GM12878 (cell line): ENCODE results near the gene ATP12A. TPM values are rescaled to one million over a fixed set of nuclear protein-coding genes. Genes with fewer than 3 reads are reported as not detected.

Source experiments
- ATAC-seq: fragments of 200-7000 bp; cut with Tn5 transposase; 3 replicates; pipeline ENCODE4 v1.9.1; 2020; ENCODE audit warnings: mild to moderate bottlenecking, moderate library complexity
- BruUV-seq: library from RNA; stranded (reverse); fragments of 400-500 nt; replicated peaks from 2 replicates; lab custom pipeline; 2021; lab: Mats Ljungman, UMichigan
- CTCF ChIA-PET: fragments of 300-600 bp; sonication (Branson Sonifier 250); formaldehyde crosslinking; extraction: SDS; loops from one replicate; lab custom pipeline; 2021; ENCODE audit warnings: inconsistent platforms; lab: Yijun Ruan, JAX
- POLR2A ChIA-PET: fragments of 350-600 bp; formaldehyde crosslinking; extraction: SDS; loops from one replicate; lab custom pipeline; 2021; ENCODE audit warnings: inconsistent platforms; lab: Charles Lee
- RAD21 ChIA-PET: fragments of 300-600 bp; sonication (Branson Sonifier 250); formaldehyde crosslinking; loops from one replicate; lab custom pipeline; 2023; ENCODE audit warnings: antibody characterized with exemption; ENCODE audit not compliant: unreplicated experiment; lab: Charles Lee
- SMC1A ChIA-PET: fragments of 300-600 bp; sonication (Branson Sonifier 250); formaldehyde crosslinking; loops from one replicate; lab custom pipeline; 2023; ENCODE audit not compliant: unreplicated experiment, uncharacterized antibody; lab: Charles Lee
- DNase-seq: peaks from one replicate; pipeline ENCODE4 v3.0.0-alpha.2; 2011; ENCODE audit warnings: low read depth, low spot score
- FAIRE-seq: peaks from 3 replicates; lab custom pipeline; 2011; peaks lifted over from hg19 to GRCh38; lab: Jason Lieb, UNC
- H2AFZ ChIP-seq: 2 replicates; pipeline ENCODE4 v1.6.0; 2011; ENCODE audit warnings: low read depth, low read length, control low read depth; ENCODE audit not compliant: control insufficient read depth
- H3K27ac ChIP-seq: 2 replicates; pipeline ENCODE4 v1.5.1; 2011; ENCODE audit warnings: control low read depth; ENCODE audit not compliant: control insufficient read depth, insufficient read depth
- H3K27me3 ChIP-seq, 2 experiments: replicated peaks in 1 of 2; 2 replicates each; pipeline versions ENCODE4 v1.6.0 to v1.6.1; 2011; ENCODE audit warnings: low read length in 1 of 2; ENCODE audit not compliant: control insufficient read depth in 2 of 2, insufficient read depth in 2 of 2
- H3K36me3 ChIP-seq, 2 experiments: 2 replicates each; pipeline ENCODE4 v1.5.1; 2011; ENCODE audit warnings: low read length in 1 of 2; ENCODE audit not compliant: control insufficient read depth in 2 of 2, insufficient read depth in 2 of 2
- H3K4me1 ChIP-seq: 2 replicates; pipeline ENCODE4 v1.6.1; 2011; ENCODE audit warnings: mild to moderate bottlenecking, low read length, moderate library complexity, mixed read lengths; ENCODE audit not compliant: control insufficient read depth, insufficient read depth
- H3K4me2 ChIP-seq: 2 replicates; pipeline ENCODE4 v1.6.0; 2011; ENCODE audit warnings: control low read depth; ENCODE audit not compliant: control insufficient read depth, insufficient read depth
- H3K4me3 ChIP-seq: fragments of 200-600 bp; sonication (generic); 2 replicates; pipeline ENCODE4 v1.5.1; 2016
- H3K79me2 ChIP-seq: 2 replicates; pipeline ENCODE4 v1.6.0; 2011; ENCODE audit warnings: low read length; ENCODE audit not compliant: control insufficient read depth, insufficient read depth
- H3K9ac ChIP-seq: 2 replicates; pipeline ENCODE4 v1.8.0; 2011; ENCODE audit warnings: low read length, control low read depth, mixed read lengths; ENCODE audit not compliant: control insufficient read depth, insufficient read depth
- H3K9me3 ChIP-seq: replicated peaks from 3 replicates; pipeline ENCODE4 v1.5.1; 2011; ENCODE audit warnings: mild to moderate bottlenecking, low read length; ENCODE audit not compliant: control insufficient read depth, insufficient read depth
- H4K20me1 ChIP-seq: 2 replicates; pipeline ENCODE4 v1.6.0; 2011; ENCODE audit not compliant: control insufficient read depth, insufficient read depth
- GABPA ChIP-seq: IDR thresholded peaks from 2 replicates; pipeline ENCODE4 v1.6.1; 2014; ENCODE audit warnings: antibody characterized with exemption, low read depth, mild to moderate bottlenecking, inconsistent platforms
- LARP7 ChIP-seq: fragments of 450-650 bp; IDR thresholded peaks from 2 replicates; pipeline ENCODE4 v1.6.1; 2017; ENCODE audit warnings: mild to moderate bottlenecking
- NFYB ChIP-seq: IDR thresholded peaks from 2 replicates; pipeline ENCODE4 v1.6.1; 2011; ENCODE audit warnings: low read depth, mild to moderate bottlenecking, low read length, improper control_type of control experiment, moderate library complexity; ENCODE audit not compliant: insufficient read depth
- SUPT20H ChIP-seq: IDR thresholded peaks from 2 replicates; pipeline ENCODE4 v1.6.1; 2011; ENCODE audit warnings: low read depth, mild to moderate bottlenecking, low read length, moderate library complexity, borderline replicate concordance; ENCODE audit not compliant: control insufficient read depth
- SUZ12 ChIP-seq: fragments of 200-600 bp; sonication (generic); IDR thresholded peaks from one replicate; pipeline ENCODE4 v1.6.1; 2018; ENCODE audit warnings: antibody characterized with exemption, mild to moderate bottlenecking; ENCODE audit not compliant: unreplicated experiment
- YBX1 ChIP-seq: fragments of 450-650 bp; IDR thresholded peaks from 2 replicates; pipeline ENCODE4 v1.6.1; 2016; ENCODE audit warnings: antibody characterized with exemption
- WGBS: methylation state at CpG from one replicate; pipeline ENCODE4 v1.1.6; 2016; ENCODE audit warnings: low lambda C conversion rate; ENCODE audit not compliant: insufficient replicate concordance, insufficient coverage; ENCODE audit errors: missing lambda C conversion rate; 5-methylcytosine and 5-hydroxymethylcytosine counted together
- in situ Hi-C: fragments of 300-500 bp; cut with MboI; formaldehyde crosslinking; loops from 9 replicates; pipeline ENCODE4 v1.14.3; 2018; ENCODE audit warnings: mixed read lengths
- intact Hi-C: fragments of 100-400 bp; cut with micrococcal nuclease; formaldehyde crosslinking; loops from one replicate; pipeline ENCODE4 v1.14.2; 2022; ENCODE audit not compliant: unreplicated experiment
- polyA plus RNA-seq, 11 experiments: library from polyadenylated mRNA; depleted of rRNA in 4 of 11; unstranded in 6 of 11; stranded (reverse) in 5 of 11; fragments of >200 nt; fragmentation: Nextera tagmentation in 4 of 11; fragmentation: Illumina TruSeq in 1 of 11; extraction: Ambion mirVana in 4 of 11; extraction: Trizol in 1 of 11; gene quantifications; 1 replicate in 1 of 11; 2 replicates in 10 of 11; pipeline versions ENCODE4 v1.2.1 to v1.2.3, GENCODE V29; 2011 to 2016; ENCODE audit warnings: inconsistent platforms in 2 of 11, missing spikeins in 2 of 11, low read depth in 1 of 11
- total RNA-seq, 4 experiments: library from RNA; depleted of rRNA in 3 of 4; stranded (reverse); fragments of >200 nt in 3 of 4; fragmentation: Illumina TruSeq in 1 of 4; extraction: Trizol in 1 of 4; gene quantifications; 2 replicates each; pipeline versions ENCODE4 v1.2.1 to v1.2.3, GENCODE V29; 2013 to 2021
- TF ChIP-seq, protein P1 (sequence below): fragments of 450-650 bp; IDR thresholded peaks from 2 replicates; pipeline ENCODE4 v1.6.1; 2016; ENCODE audit warnings: mild to moderate bottlenecking, moderate library complexity, borderline replicate concordance
- TF ChIP-seq, protein P2 (sequence below): IDR thresholded peaks from 2 replicates; pipeline ENCODE4 v1.6.1; 2012; ENCODE audit warnings: mild to moderate bottlenecking, low read depth, low read length

The ATP12A gene
- total and polyA plus RNA-seq, 10 of the 15 experiments (the other 5 are each of a cell fraction or from before 2014, with no cell fraction given) = 0.02 to 0.08 (median 0.04) TPM; not detected in 6

DNA sequence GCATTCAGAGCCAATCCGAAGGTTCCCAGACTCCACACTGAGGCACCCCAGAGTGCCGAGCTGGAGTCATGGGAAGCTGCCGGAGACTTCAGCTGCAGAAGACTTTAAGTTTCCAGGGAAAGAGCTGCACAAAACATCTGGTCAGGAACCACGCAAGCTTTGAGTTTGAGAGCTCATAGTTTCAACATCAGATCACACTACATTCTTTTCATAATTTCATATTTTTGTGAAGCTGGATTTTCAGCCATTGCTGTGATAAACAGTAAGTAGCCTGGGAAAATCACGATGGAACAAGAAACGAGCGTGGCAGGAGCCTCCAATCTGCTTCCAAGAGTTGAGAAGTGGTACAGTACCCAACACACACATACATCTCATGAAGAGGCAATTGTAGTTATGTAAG lies 25.5 kb upstream of the ATP12A start:
- FAIRE-seq = no peak
- H3K9me3 ChIP-seq = no peaks in the 10 kb centered on the region
- BruUV-seq = no TSS peak
- in situ Hi-C loops (no loop called here), intact Hi-C loops (no loop called here)
- no peaks in the 10 kb centered on the region for H3K79me2 ChIP-seq
- H3K9ac ChIP-seq = no peak overlapping the region
- no peak overlapping the region for H3K27ac ChIP-seq
- no peak for ATAC-seq
- H3K36me3 ChIP-seq = no peaks in the 10 kb centered on the region
- H3K27me3 ChIP-seq = no peaks in the 10 kb centered on the region
- no peak overlapping the region for H2AFZ ChIP-seq
- SMC1A ChIA-PET = interaction anchor here (0.6 kb wide), 1 partner anchor 109 kb away, joined by 3 read pairs; no protein-coding TSS in a partner anchor
- H3K4me2 ChIP-seq = no peak overlapping the region
- POLR2A ChIA-PET = no interaction called here
- TF ChIP-seq, protein P1, sequence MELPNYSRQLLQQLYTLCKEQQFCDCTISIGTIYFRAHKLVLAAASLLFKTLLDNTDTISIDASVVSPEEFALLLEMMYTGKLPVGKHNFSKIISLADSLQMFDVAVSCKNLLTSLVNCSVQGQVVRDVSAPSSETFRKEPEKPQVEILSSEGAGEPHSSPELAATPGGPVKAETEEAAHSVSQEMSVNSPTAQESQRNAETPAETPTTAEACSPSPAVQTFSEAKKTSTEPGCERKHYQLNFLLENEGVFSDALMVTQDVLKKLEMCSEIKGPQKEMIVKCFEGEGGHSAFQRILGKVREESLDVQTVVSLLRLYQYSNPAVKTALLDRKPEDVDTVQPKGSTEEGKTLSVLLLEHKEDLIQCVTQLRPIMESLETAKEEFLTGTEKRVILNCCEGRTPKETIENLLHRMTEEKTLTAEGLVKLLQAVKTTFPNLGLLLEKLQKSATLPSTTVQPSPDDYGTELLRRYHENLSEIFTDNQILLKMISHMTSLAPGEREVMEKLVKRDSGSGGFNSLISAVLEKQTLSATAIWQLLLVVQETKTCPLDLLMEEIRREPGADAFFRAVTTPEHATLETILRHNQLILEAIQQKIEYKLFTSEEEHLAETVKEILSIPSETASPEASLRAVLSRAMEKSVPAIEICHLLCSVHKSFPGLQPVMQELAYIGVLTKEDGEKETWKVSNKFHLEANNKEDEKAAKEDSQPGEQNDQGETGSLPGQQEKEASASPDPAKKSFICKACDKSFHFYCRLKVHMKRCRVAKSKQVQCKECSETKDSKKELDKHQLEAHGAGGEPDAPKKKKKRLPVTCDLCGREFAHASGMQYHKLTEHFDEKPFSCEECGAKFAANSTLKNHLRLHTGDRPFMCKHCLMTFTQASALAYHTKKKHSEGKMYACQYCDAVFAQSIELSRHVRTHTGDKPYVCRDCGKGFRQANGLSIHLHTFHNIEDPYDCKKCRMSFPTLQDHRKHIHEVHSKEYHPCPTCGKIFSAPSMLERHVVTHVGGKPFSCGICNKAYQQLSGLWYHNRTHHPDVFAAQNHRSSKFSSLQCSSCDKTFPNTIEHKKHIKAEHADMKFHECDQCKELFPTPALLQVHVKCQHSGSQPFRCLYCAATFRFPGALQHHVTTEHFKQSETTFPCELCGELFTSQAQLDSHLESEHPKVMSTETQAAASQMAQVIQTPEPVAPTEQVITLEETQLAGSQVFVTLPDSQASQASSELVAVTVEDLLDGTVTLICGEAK = no peak
- TF ChIP-seq YBX1 (no peak), NFYB (no peak), LARP7 (no peak), GABPA (no peak), SUPT20H (no peak), SUZ12 (no peak)
- TF ChIP-seq, protein P2, sequence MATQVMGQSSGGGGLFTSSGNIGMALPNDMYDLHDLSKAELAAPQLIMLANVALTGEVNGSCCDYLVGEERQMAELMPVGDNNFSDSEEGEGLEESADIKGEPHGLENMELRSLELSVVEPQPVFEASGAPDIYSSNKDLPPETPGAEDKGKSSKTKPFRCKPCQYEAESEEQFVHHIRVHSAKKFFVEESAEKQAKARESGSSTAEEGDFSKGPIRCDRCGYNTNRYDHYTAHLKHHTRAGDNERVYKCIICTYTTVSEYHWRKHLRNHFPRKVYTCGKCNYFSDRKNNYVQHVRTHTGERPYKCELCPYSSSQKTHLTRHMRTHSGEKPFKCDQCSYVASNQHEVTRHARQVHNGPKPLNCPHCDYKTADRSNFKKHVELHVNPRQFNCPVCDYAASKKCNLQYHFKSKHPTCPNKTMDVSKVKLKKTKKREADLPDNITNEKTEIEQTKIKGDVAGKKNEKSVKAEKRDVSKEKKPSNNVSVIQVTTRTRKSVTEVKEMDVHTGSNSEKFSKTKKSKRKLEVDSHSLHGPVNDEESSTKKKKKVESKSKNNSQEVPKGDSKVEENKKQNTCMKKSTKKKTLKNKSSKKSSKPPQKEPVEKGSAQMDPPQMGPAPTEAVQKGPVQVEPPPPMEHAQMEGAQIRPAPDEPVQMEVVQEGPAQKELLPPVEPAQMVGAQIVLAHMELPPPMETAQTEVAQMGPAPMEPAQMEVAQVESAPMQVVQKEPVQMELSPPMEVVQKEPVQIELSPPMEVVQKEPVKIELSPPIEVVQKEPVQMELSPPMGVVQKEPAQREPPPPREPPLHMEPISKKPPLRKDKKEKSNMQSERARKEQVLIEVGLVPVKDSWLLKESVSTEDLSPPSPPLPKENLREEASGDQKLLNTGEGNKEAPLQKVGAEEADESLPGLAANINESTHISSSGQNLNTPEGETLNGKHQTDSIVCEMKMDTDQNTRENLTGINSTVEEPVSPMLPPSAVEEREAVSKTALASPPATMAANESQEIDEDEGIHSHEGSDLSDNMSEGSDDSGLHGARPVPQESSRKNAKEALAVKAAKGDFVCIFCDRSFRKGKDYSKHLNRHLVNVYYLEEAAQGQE = no peak
- WGBS = 44% methylated on average over 7 of the region's 7 CpGs
- CTCF ChIA-PET = no interaction called here
- peaks cover 6% of the 10 kb centered on the region for H3K4me1 ChIP-seq
- no peak overlapping the region for H3K4me3 ChIP-seq
- RAD21 ChIA-PET = no interaction called here
- H4K20me1 ChIP-seq = no peaks in the 10 kb centered on the region
- no peak for DNase-seq
